Measurements from ENCODE around the gene SORCS1.

Gene SORCS1

GRCh38 chr10:106898446-106898845, 266.1 kb downstream of the SORCS1 start:
- no peak for DNase-seq (ENCODE audit: low spot score)

GRCh38 chr10:106897719-106898118, 266.8 kb downstream of the SORCS1 start:
- no peak for DNase-seq (ENCODE audit: low spot score)

GRCh38 chr10:106894692-106895091, 269.8 kb downstream of the SORCS1 start:
- no peak for DNase-seq (ENCODE audit: low spot score)

GRCh38 chr10:106877574-106877973, 286.9 kb downstream of the SORCS1 start:
- no peak for DNase-seq (ENCODE audit: low spot score)

- no peak for DNase-seq (ENCODE audit: low spot score)
These were observed 290.0 kb downstream of the SORCS1 start for GRCh38 chr10:106874604-106874889.

GRCh38 chr10:106873770-106874603, 290.5 kb downstream of the SORCS1 start:
- no peak for DNase-seq (ENCODE audit: low spot score)

- DNase-seq (ENCODE audit: low spot score): no peak
These were observed 292.3 kb downstream of the SORCS1 start for GRCh38 chr10:106872176-106872575.

- no peak for DNase-seq (ENCODE audit: low spot score)
These were observed 298.2 kb downstream of the SORCS1 start for GRCh38 chr10:106866244-106866845.

GRCh38 chr10:106864031-106864430, 300.5 kb downstream of the SORCS1 start:
- DNase-seq (ENCODE audit: low spot score): no peak

- no peak for DNase-seq (ENCODE audit: low spot score)
These were observed 301.0 kb downstream of the SORCS1 start for GRCh38 chr10:106863549-106863948.

- no peak for DNase-seq (ENCODE audit: low spot score)
These were observed 304.4 kb downstream of the SORCS1 start for GRCh38 chr10:106859892-106860652.

- no peak for DNase-seq (ENCODE audit: low spot score)
These were observed 306.8 kb downstream of the SORCS1 start for GRCh38 chr10:106857728-106858127.

GRCh38 chr10:106857213-106857612, 307.3 kb downstream of the SORCS1 start:
- no peak for DNase-seq (ENCODE audit: low spot score)

GRCh38 chr10:106836933-106837663, 327.4 kb downstream of the SORCS1 start:
- DNase-seq (ENCODE audit: low spot score): no peak

- DNase-seq (ENCODE audit: low spot score): no peak
These were observed 331.7 kb downstream of the SORCS1 start for GRCh38 chr10:106832846-106833245.

GRCh38 chr10:106830471-106830870, 334.0 kb downstream of the SORCS1 start:
- no peak for DNase-seq (ENCODE audit: low spot score)

- DNase-seq (ENCODE audit: low spot score): no peak
These were observed 334.5 kb downstream of the SORCS1 start for GRCh38 chr10:106830006-106830405.

- no peak for DNase-seq (ENCODE audit: low spot score)
These were observed 337.8 kb downstream of the SORCS1 start for GRCh38 chr10:106826716-106827115.

GRCh38 chr10:106825576-106826364, 338.7 kb downstream of the SORCS1 start:
- DNase-seq (ENCODE audit: low spot score): no peak

- no peak for DNase-seq (ENCODE audit: low spot score)
These were observed 343.9 kb downstream of the SORCS1 start for GRCh38 chr10:106820579-106820978.

- DNase-seq (ENCODE audit: low spot score): no peak
These were observed 345.0 kb downstream of the SORCS1 start for GRCh38 chr10:106819490-106819889.

Data from kidney tubule cell (primary cell).